Measurements from ENCODE around the gene AFM. TPM values are rescaled to one million over a fixed set of nuclear protein-coding genes. Genes with fewer than 3 reads are reported as not detected.

AFM gene
- total and polyA plus RNA-seq, 2 of the 8 experiments (the other 6 are each of a cell fraction or from before 2014, with no cell fraction given) = not detected

DNA sequence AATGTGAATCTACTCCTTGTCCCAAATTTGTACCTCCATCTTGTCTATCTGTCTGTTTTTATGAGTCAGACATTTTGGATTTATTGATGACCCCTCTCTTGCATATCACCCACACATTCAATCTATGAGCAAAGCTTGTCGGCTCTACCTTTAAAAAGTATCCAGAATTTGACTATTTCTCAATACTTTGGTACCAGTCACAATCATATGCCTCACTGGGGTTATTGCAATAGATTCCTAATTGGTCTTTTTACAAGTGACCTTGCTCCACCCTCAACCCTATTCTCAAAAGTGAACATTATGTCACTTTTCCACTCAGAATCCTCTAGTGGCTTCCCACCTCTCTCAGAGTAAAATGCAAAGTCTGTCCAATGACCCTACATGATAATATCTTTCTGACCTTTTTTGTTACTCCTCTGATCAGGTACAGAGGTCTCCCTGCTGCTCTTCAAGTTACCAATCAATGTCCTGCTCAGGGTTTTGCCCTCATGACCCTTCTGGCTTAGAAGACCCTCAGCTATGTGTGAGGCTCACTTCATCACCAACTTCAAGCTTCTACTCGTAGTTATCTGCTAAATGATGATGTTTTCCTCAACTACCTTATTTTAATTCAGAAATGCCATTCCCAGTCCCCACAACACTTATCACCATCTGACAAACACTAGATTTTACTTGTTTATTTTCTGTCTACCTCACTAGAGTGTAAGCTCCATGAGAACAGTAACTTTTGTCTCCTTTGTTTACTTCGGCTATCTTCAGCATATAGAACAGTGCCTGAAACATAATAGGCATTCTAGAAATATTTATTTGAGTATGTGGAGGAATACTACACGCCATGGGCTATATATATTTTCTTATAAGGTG is 23.1 kb upstream of the AFM start (continued):
- TF ChIP-seq TAF7 (optimal IDR thresholded peaks at IDR 0.05; ENCODE audit: borderline replicate concordance, low read depth, low read length) (no peak), RXRA (IDR thresholded peaks at IDR 0.05; ENCODE audit: insufficient read depth, low read depth, low read length) (no peak)
